ENCODE measurements around the gene CFAP74. TPM values are rescaled to one million over a fixed set of nuclear protein-coding genes. Genes with fewer than 3 reads are reported as not detected.

The CFAP74 gene
- total RNA-seq, 2 donors from 2014 or later: under 0.01 TPM; not detected in 1

DNA sequence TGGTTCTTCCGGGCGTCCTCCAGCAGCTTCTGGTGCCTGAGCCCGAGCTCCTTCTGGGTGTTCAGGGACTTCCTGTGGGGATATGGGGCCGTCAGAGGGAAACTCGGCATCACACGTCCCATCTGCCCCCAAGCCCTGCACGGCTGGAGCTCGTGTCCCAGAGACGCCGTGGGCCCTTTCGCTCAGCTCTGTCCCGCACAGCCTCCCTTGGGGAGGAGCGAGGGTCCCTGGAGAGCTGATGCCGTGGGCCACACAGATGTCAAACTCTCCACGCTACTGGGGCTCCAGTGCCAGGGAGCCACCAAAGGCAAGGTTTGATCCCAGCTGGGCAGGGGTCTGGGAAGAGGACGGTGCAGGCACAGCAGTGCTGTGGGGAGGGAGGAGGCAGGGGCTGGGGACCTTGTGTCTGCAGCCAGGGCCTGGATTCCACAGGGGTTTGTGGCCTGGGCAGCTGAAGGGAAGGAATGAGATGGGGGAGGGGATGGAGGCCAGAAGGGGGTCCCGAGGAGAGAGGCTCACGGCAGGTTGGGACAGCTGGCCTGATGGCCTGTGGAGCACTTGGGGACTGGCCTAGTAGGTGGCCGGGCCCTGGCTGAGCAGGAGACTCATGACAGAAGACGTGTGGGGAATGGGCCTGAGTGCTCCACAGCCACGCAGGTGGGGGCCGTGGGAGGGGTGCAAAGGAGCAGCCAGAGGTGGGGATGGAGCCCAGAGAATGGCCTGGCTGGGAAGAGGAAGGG is 30.4 kb downstream of the CFAP74 start:
- DNase-seq: no peak
- no peak for ATAC-seq
- Histone ChIP-seq H3K4me1 (no peaks in the 10 kb centered on the region), H3K27ac (no peak overlapping the region), H3K9me3 (no peaks in the 10 kb centered on the region), H3K27me3 (no peaks in the 10 kb centered on the region), H3K4me3 (no peak overlapping the region), H3K36me3 (replicated peaks in 1 of 2; ENCODE audit: insufficient read depth in 1 of 2, low read depth in 2 of 2) (no peaks in the 10 kb centered on the region)
- intact Hi-C loops (cut with DNase I): no loop called here
- WGBS, 2 donors: 68 to 69% methylated on average over 21 to 22 of the region's 22 CpGs
- TF ChIP-seq CTCF (IDR thresholded peaks at IDR 0.05): no peak
- no peak for TF ChIP-seq POLR2A (IDR thresholded peaks at IDR 0.05)

- intact Hi-C loops (cut with DNase I): no loop called here
- 95 to 96% methylated on average over 16 to 21 of the region's 21 CpGs for WGBS, 2 donors
- H3K27me3 ChIP-seq: no peaks in the 10 kb centered on the region
- ATAC-seq (no peak), DNase-seq (no peak)
- no peaks in the 10 kb centered on the region for H3K36me3 ChIP-seq (replicated peaks in 1 of 2; ENCODE audit: insufficient read depth in 1 of 2, low read depth in 2 of 2)
- H3K27ac ChIP-seq: no peak overlapping the region
- no peak overlapping the region for H3K4me3 ChIP-seq
- TF ChIP-seq CTCF (IDR thresholded peaks at IDR 0.05): no peak
- no peak for TF ChIP-seq POLR2A (IDR thresholded peaks at IDR 0.05)
- no peaks in the 10 kb centered on the region for H3K4me1 ChIP-seq
- H3K9me3 ChIP-seq: no peaks in the 10 kb centered on the region
Measured at GRCh38 chr1:1971688-1972087, 31.9 kb downstream of the CFAP74 start.

GRCh38 chr1:1971017-1971416 is 32.6 kb downstream of the CFAP74 start:
- ATAC-seq: no peak
- Histone ChIP-seq H3K36me3 (replicated peaks in 1 of 2; ENCODE audit: insufficient read depth in 1 of 2, low read depth in 2 of 2) (no peaks in the 10 kb centered on the region), H3K9me3 (no peaks in the 10 kb centered on the region), H3K27me3 (peaks cover 0 to 4% of the 10 kb centered on the region in 2 donors), H3K4me3 (no peak overlapping the region), H3K27ac (no peak overlapping the region), H3K4me1 (no peaks in the 10 kb centered on the region)
- TF ChIP-seq CTCF (IDR thresholded peaks at IDR 0.05) (no peak), POLR2A (IDR thresholded peaks at IDR 0.05) (no peak)
- WGBS, 2 donors: 84 to 91% methylated on average over 17 of the region's 17 CpGs
- DNase-seq: no peak
- intact Hi-C loops (cut with DNase I): no loop called here

DNA sequence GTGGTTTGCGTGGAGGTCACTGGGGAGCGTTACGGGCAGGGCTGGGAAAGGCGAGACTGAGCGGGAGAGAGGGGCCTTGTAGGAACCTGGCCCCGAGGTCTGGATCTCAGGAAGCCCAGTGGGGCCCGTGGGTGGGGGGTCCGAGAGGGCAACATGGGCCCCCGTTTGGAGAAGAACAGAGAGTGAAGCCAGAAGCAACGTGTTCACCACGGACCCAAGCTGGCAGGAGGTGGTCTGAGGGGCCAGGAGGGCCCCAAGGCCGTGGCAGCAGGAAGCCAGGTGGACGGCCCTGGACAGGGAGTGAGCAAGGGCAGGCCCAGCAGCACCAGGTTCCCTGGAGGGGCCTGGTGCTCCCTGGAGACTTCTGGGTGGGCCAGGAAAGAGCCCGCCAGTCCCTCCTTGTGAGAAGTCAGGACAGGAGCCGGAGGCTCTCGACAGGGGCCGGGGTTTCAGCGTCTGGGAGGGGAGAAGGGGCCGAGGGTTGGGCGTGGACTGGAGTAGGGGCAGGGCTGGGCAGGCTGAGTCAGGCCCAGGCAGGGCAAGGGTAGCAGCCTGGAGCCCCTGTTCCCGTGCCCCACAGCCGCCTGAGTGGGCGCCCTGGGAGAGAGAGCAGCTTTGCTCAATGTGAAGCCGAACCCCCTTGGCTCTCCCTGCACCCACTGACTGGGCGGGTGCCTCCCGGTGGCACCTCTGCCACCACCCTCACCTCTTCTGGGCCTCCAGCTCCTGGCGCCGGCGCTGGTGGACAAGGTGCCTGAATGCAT is 33.5 kb downstream of the CFAP74 start:
- 68 to 71% methylated on average over 17 to 29 of the region's 29 CpGs for WGBS, 2 donors
- Histone ChIP-seq H3K27me3 (peaks cover 0 to 8% of the 10 kb centered on the region in 2 donors), H3K4me3 (no peak overlapping the region), H3K4me1 (no peaks in the 10 kb centered on the region), H3K27ac (no peak overlapping the region), H3K36me3 (replicated peaks in 1 of 2; ENCODE audit: insufficient read depth in 1 of 2, low read depth in 2 of 2) (no peaks in the 10 kb centered on the region), H3K9me3 (no peaks in the 10 kb centered on the region)
- no peak for ATAC-seq
- intact Hi-C loops (cut with DNase I): no loop called here
- DNase-seq: no peak
- TF ChIP-seq CTCF (IDR thresholded peaks at IDR 0.05): no peak
- no peak for TF ChIP-seq POLR2A (IDR thresholded peaks at IDR 0.05)
